Right lung (tissue), 5 donors: Measurements from ENCODE around the gene HMGCL. TPM values are rescaled to one million over a fixed set of nuclear protein-coding genes. Genes with fewer than 3 reads are reported as not detected.
"Not testable (repeated sequence)": the region's sequence is repeated elsewhere in the genome, so short reads cannot be mapped to it uniquely, and the experiment has no call there.

Source experiments
- DNase-seq, 2 donors: peaks; one replicate each; pipeline ENCODE4 v3.0.0-alpha.2; 2013
- polyA plus RNA-seq, 5 donors: library from polyadenylated mRNA; unstranded; fragments of 120-200 nt; gene quantifications; one replicate each; pipeline versions ENCODE4 v1.2.1 to v1.2.3, GENCODE V29; 2013; ENCODE audit warnings: inconsistent platforms in 1 of 5, low replicate concordance in 1 of 5; ENCODE audit not compliant: insufficient read length in 5 of 5, insufficient read depth in 1 of 5

The HMGCL gene
- polyA plus RNA-seq, 5 donors, result 32.3 to 38.6 (median 32.8) TPM

- no peak for DNase-seq
These were observed 40.4 kb downstream of the HMGCL start for GRCh38 chr1:23784846-23785245.

- DNase-seq, result not testable (repeated sequence)
These were observed 42.1 kb downstream of the HMGCL start for GRCh38 chr1:23783141-23783540.

DNA sequence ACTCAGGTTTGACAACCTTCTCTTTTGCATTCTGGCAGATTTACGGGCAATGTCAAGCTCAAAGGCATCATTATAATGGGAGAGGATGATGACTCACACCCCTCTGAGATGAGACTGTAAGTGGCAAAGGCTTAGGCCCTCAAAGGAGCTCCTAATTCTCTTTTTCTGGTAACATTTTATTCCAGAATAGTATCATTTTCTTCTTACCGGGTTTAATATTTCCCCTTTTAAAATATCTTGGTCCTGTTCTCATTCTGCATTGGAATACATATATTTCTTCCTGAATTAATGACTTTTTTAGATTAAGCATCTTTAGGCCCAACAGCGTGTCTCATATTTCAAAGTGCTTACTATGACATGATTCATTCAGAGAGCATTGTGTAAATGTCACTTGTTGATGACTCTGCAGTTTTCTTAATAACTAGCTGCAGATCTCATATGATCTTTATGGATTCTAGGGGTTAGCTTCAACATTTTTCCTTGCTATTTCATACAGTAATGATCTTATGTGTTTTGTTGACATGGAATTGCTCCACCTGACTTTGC is 45.3 kb downstream of the HMGCL start:
- no peak for DNase-seq

GRCh38 chr1:23777979-23778814 is 47.0 kb downstream of the HMGCL start, which contains the start of gene PITHD1:
Gene PITHD1, plus strand, starts transcription at chr1:23778418. Its CDS starts 98 bp downstream, at chr1:23778516.
- peak; percentile 85 for DNase-seq

- DNase-seq, result no peak
These were observed 49.0 kb downstream of the HMGCL start for GRCh38 chr1:23776217-23776616.

- DNase-seq, result no peak
These were observed 50.9 kb downstream of the HMGCL start for GRCh38 chr1:23774174-23774880.

- DNase-seq, result no peak
These were observed 52.4 kb downstream of the HMGCL start for GRCh38 chr1:23772854-23773242.

- DNase-seq, result peak in 1 of 2 donors; percentile 65
These were observed 53.0 kb downstream of the HMGCL start for GRCh38 chr1:23772049-23772853.

- DNase-seq, result no peak
These were observed 56.5 kb downstream of the HMGCL start for GRCh38 chr1:23768733-23769132.

DNA sequence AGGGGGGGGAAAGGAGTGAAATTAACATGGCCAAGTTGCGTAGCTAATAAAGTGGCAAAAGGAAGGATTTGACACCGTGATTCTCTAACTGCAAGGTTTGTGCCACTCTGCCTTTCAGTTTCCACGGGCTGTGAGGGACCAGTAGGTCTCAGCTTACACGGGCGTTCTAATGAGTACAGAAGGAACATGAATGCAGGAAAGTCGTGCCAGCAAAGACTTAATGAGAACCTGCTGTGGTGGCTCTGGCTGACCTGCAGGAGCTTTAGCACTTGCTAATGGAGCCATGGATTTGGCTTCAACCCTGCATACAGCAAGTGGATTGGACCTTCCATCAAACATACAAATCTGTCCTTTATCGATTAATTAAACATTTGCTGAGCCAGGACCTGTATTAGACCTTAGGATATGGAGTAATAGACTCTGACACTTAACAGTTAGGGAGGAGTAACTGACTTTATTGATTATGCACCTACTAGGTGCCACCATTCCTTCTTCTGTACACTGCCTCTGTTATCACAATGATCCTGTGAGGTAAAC is 62.1 kb downstream of the HMGCL start:
- no peak for DNase-seq

DNA sequence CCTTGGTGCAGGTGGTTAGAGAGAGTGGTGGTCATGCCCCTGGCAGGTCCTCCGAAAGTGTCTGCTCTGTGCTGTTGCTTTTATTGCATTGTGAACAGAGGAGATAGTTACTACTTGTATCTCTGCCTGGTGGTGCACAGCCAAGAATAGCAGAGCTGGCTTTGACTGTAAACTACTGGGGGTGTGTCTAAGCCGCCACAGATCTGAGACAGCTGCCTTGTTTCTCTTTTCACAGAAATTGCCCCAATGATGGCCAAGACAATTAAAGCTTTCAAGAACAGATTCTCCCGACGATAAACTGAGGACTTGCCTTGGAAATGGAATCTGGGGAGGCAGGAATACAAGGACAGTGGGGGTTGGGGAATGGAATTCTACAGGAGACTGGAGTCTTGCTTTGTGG is 66.0 kb downstream of the HMGCL start:
- peak in 1 of 2 donors; percentile 33 for DNase-seq

- DNase-seq, result no peak
These were observed 67.4 kb downstream of the HMGCL start for GRCh38 chr1:23757812-23758211.

GRCh38 chr1:23756676-23757075 is 68.6 kb downstream of the HMGCL start:
- DNase-seq, result no peak

DNA sequence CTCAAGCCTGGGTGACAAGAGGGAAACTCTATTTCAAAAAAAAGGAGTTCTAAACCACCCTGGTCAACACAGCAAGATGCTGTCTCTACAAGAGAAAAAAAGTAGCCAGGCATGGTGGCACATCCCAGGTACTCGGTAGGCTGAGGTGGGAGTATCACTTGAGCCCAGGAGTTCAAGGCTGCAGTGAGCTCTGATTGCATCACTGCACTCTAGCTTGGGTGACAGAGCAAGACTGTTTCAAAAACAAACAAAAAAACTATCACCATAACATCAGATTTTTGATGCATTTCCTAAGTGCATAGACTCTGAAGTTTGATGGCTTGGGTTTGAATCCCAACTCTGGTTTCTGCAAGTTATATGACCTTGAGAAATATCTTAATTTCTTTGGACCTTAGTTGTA is 72.3 kb downstream of the HMGCL start:
- DNase-seq, result no peak

Other genes with a start within 250 kb of the HMGCL start
- gene RPL11, start 133.6 kb downstream of the HMGCL start, polyA plus RNA-seq, result 1,000 to 10,000 TPM; 2,753 to 3,538 (median 2,785) TPM
- 10 to 100 TPM; 39.1 to 45.6 (median 40.7) TPM for gene ELOA, start 82.0 kb downstream of the HMGCL start, polyA plus RNA-seq
- gene PITHD1, start 47.0 kb downstream of the HMGCL start, polyA plus RNA-seq, result 10 to 100 TPM; 52.7 to 70.2 (median 60.2) TPM
- gene LYPLA2, start 34.3 kb downstream of the HMGCL start, polyA plus RNA-seq, result 10 to 100 TPM; 37.0 to 63.6 (median 48.0) TPM
- gene GALE, start 24.7 kb downstream of the HMGCL start, polyA plus RNA-seq, result 10 to 100 TPM; 12.4 to 23.3 (median 15.9) TPM
- 10 to 100 TPM; 22.0 to 29.9 (median 23.7) TPM for gene FUCA1, start 42.9 kb upstream of the HMGCL start, polyA plus RNA-seq
- gene CNR2, start 87.9 kb upstream of the HMGCL start, polyA plus RNA-seq, result under 1 TPM; 0.05 to 0.18 (median 0.14) TPM
- gene PNRC2, start 134.4 kb upstream of the HMGCL start, polyA plus RNA-seq, result 100 to 1,000 TPM; 209 to 306 (median 252) TPM
- 100 to 1,000 TPM; 191 to 319 (median 294) TPM for gene SRSF10, start 154.9 kb upstream of the HMGCL start, polyA plus RNA-seq